PFSK-1 (cell line): ENCODE measurements around the gene ALX1.

Experiments used
- POLR2AphosphoS5 ChIP-seq: IDR thresholded peaks from 2 replicates; pipeline ENCODE4 v1.6.1; 2012; ENCODE audit warnings: low read depth, mild to moderate bottlenecking, control low read depth, low read length, moderate library complexity
- TF ChIP-seq, protein P1 (sequence below), 2 experiments: IDR thresholded peaks; 2 replicates each; pipeline versions ENCODE4 v1.6.1 to v1.8.0; 2011 to 2012; ENCODE audit warnings: low read depth in 2 of 2, low read length in 2 of 2, control low read depth in 1 of 2, inconsistent platforms in 1 of 2, mild to moderate bottlenecking in 1 of 2, moderate library complexity in 1 of 2; ENCODE audit not compliant: insufficient read depth in 1 of 2

DNA sequence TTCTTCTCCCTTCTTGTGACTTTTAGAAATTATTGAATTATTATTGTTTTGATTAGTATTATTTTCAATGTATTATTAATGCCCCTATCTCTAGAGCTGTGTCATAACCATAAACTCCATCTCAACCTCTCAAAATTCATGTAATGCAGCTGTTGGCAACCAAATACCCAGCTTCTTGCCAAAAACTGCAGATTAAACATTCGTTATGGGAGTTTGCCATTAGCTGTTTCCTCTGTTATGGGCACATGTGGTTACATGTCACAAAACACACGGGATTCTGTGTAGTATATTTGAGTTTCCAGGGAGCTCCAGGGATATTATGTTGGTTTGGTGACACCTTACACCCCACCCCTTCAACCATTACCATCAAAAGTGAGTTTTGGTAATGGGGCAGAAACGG lies 2.8 kb upstream of the ALX1 start:
- TF ChIP-seq POLR2AphosphoS5: no peak
- TF ChIP-seq, protein P1, sequence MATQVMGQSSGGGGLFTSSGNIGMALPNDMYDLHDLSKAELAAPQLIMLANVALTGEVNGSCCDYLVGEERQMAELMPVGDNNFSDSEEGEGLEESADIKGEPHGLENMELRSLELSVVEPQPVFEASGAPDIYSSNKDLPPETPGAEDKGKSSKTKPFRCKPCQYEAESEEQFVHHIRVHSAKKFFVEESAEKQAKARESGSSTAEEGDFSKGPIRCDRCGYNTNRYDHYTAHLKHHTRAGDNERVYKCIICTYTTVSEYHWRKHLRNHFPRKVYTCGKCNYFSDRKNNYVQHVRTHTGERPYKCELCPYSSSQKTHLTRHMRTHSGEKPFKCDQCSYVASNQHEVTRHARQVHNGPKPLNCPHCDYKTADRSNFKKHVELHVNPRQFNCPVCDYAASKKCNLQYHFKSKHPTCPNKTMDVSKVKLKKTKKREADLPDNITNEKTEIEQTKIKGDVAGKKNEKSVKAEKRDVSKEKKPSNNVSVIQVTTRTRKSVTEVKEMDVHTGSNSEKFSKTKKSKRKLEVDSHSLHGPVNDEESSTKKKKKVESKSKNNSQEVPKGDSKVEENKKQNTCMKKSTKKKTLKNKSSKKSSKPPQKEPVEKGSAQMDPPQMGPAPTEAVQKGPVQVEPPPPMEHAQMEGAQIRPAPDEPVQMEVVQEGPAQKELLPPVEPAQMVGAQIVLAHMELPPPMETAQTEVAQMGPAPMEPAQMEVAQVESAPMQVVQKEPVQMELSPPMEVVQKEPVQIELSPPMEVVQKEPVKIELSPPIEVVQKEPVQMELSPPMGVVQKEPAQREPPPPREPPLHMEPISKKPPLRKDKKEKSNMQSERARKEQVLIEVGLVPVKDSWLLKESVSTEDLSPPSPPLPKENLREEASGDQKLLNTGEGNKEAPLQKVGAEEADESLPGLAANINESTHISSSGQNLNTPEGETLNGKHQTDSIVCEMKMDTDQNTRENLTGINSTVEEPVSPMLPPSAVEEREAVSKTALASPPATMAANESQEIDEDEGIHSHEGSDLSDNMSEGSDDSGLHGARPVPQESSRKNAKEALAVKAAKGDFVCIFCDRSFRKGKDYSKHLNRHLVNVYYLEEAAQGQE (IDR thresholded peaks at IDR 0.05; ENCODE audit: insufficient read depth in 1 of 2, low read depth in 2 of 2, low read length in 2 of 2): no peak
